ENCODE measurements around the gene EHBP1. TPM values are rescaled to one million over a fixed set of nuclear protein-coding genes. Genes with fewer than 3 reads are reported as not detected.

Gene EHBP1
- total RNA-seq, 4 donors from 2014 or later, result 195 to 367 (median 212) TPM

DNA sequence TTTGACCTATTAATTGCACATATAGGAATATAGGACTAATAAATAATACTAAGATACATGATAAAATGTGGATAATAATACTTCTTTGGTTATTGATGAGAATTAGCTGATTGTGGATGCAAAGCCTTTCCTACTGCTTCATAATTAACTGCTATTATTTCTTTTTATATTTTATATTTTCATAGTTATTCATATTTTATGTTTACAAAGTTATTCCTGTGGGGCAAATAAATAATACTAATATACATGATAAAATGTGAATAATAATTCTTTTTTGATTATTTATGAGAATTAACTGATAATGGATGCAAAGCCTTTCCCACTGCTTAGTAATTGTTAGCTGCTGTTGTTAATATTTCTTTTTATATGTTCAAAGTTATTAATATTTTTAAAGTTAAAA lies 146.7 kb downstream of the EHBP1 start:
- H3K36me3 ChIP-seq, result peaks cover 0 to 98% (median 0%) of the 10 kb centered on the region in 3 donors

GRCh38 chr2:62854600-62855514 lies 149.3 kb downstream of the EHBP1 start:
- Histone ChIP-seq H3K27me3 (no peaks in the 10 kb centered on the region), H3K9me3 (peaks cover 0 to 9% (median 0%) of the 10 kb centered on the region in 4 donors), H3K4me1 (peaks cover 0 to 3% (median 0%) of the 10 kb centered on the region in 4 donors), H3K4me3 (no peak overlapping the region), H3K36me3 (peaks cover 0 to 90% (median 0%) of the 10 kb centered on the region in 3 donors), H3K27ac (no peak overlapping the region)
- DNase-seq (ENCODE audit: low spot score in 2 of 2), result no peak
- 90 to 94% methylated on average over 4 to 13 of the region's 14 CpGs for WGBS, 2 donors
- TF ChIP-seq EP300 (IDR thresholded peaks at IDR 0.05), result no peak
- TF ChIP-seq POLR2A (IDR thresholded peaks at IDR 0.05), result no peak
- no peak for TF ChIP-seq CTCF (IDR thresholded peaks at IDR 0.05)

More for the DNA sequence above, 146.7 kb downstream of the EHBP1 start:
- no peak overlapping the region for H3K27ac ChIP-seq
- DNase-seq (ENCODE audit: low spot score in 2 of 2), result no peak
- H3K9me3 ChIP-seq, result peaks cover 0 to 11% (median 0%) of the 10 kb centered on the region in 4 donors
- no peaks in the 10 kb centered on the region for H3K27me3 ChIP-seq
- peaks cover 0 to 3% (median 0%) of the 10 kb centered on the region in 4 donors for H3K4me1 ChIP-seq
- H3K4me3 ChIP-seq, result no peak overlapping the region
- TF ChIP-seq POLR2A (IDR thresholded peaks at IDR 0.05), result no peak
- TF ChIP-seq CTCF (IDR thresholded peaks at IDR 0.05), result no peak
- TF ChIP-seq EP300 (IDR thresholded peaks at IDR 0.05), result no peak

- no peak for TF ChIP-seq POLR2A (IDR thresholded peaks at IDR 0.05)
- no peak for TF ChIP-seq EP300 (IDR thresholded peaks at IDR 0.05)
- TF ChIP-seq CTCF (IDR thresholded peaks at IDR 0.05), result no peak
- Histone ChIP-seq H3K4me3 (no peak overlapping the region), H3K27me3 (no peaks in the 10 kb centered on the region), H3K36me3 (peaks cover 0 to 88% (median 0%) of the 10 kb centered on the region in 3 donors), H3K4me1 (peaks cover 0 to 3% (median 0%) of the 10 kb centered on the region in 4 donors), H3K9me3 (peaks cover 0 to 9% (median 0%) of the 10 kb centered on the region in 4 donors), H3K27ac (no peak overlapping the region)
- WGBS, 2 donors, result 89 to 97% methylated on average over 4 to 5 of the region's 6 CpGs
- no peak for DNase-seq (ENCODE audit: low spot score in 2 of 2)
These were observed 150.9 kb downstream of the EHBP1 start for GRCh38 chr2:62856228-62857040.

DNA sequence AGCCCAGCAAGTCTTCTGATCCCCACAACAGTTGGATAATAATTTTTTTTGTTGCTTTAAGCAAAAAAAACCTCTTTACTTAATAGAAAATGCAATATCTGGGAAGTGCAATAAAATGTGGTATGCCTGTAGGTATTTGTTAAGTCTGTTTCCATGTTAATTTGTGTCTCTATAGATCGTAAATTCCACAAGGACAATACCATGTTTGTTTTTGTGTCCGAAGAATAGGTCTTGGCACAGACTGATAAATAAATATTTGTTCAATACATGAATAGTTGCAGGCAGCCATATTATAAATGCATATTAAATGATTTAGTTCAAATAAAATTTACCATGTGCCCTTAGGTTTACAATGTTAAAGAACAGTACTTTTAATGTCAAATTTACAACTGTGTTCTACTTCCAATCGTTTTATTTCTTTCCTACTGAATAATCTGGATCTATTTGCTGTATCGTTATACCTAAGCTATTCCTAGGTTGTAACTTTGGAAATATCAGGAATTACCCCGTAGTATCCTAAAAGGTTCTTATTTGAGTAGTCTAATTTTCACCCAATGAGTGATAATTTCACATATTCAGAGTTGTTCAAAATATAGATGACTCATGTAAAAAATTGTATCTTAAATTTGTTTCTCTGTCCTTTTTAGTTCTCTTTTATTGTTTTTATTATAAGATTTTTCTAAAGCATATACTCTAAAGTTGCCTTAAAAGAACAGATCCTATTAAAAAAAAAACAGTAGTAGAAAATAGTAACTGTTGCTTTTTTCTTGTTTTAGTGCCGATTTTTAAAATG lies 151.8 kb downstream of the EHBP1 start:
- TF ChIP-seq POLR2A (IDR thresholded peaks at IDR 0.05) (no peak), CTCF (IDR thresholded peaks at IDR 0.05) (no peak), EP300 (IDR thresholded peaks at IDR 0.05) (no peak)
- H3K27me3 ChIP-seq, result no peaks in the 10 kb centered on the region
- no peak overlapping the region for H3K4me3 ChIP-seq
- H3K4me1 ChIP-seq, result peaks cover 0 to 3% (median 0%) of the 10 kb centered on the region in 4 donors
- H3K9me3 ChIP-seq, result peaks cover 0 to 9% (median 0%) of the 10 kb centered on the region in 4 donors
- H3K36me3 ChIP-seq, result peaks cover 0 to 89% (median 0%) of the 10 kb centered on the region in 3 donors
- DNase-seq (ENCODE audit: low spot score in 2 of 2), result no peak
- H3K27ac ChIP-seq, result no peak overlapping the region
- WGBS, 2 donors, result 64 to 70% methylated on average over 6 of the region's 6 CpGs
